Caco-2 (cell line): ENCODE results near the gene APOLD1. TPM values are rescaled to one million over a fixed set of nuclear protein-coding genes. Genes with fewer than 3 reads are reported as not detected.

ENCODE experiments used
- BruUV-seq: library from RNA; stranded (reverse); fragments of 400-500 nt; replicated peaks from 2 replicates; lab custom pipeline; 2021; lab: Mats Ljungman, UMichigan
- CTCF ChIA-PET: fragments of 300-600 bp; sonication (Branson Sonifier 250); formaldehyde crosslinking; loops from one replicate; lab custom pipeline; 2022; ENCODE audit warnings: antibody characterized with exemption; lab: Charles Lee
- POLR2A ChIA-PET: fragments of 300-600 bp; sonication (Branson Sonifier 250); formaldehyde crosslinking; loops from one replicate; lab custom pipeline; 2022; ENCODE audit warnings: antibody characterized with exemption; lab: Charles Lee
- DNase-seq, 2 experiments: peaks; one replicate each; pipeline versions ENCODE4 v3.0.0 to v3.0.0-alpha.2; 2020 to 2022
- H3K27me3 ChIP-seq: replicated peaks from 2 replicates; pipeline ENCODE4 v1.6.0; 2011; ENCODE audit warnings: low read length; ENCODE audit not compliant: control insufficient read depth, insufficient read depth
- H3K36me3 ChIP-seq: 2 replicates; pipeline ENCODE4 v1.5.1; 2011; ENCODE audit warnings: low read length; ENCODE audit not compliant: control insufficient read depth, insufficient read depth
- H3K4me1 ChIP-seq: fragments of 250-450 bp; sonication (Bioruptor Pico); 2 replicates; pipeline ENCODE4 v1.5.1; 2020; ENCODE audit warnings: mild to moderate bottlenecking
- H3K4me3 ChIP-seq: 2 replicates; pipeline ENCODE4 v1.5.1; 2011; ENCODE audit warnings: low read depth, mild to moderate bottlenecking, control low read depth, low read length
- H3K9me3 ChIP-seq: fragments of 250-450 bp; sonication (Bioruptor Pico); 2 replicates; pipeline ENCODE4 v1.5.1; 2020; ENCODE audit warnings: mild to moderate bottlenecking, moderate library complexity
- H3K27ac Mint-ChIP-seq: one replicate; pipeline ENCODE4 v1.8.0; 2022; ENCODE audit warnings: mixed read lengths; ENCODE audit not compliant: unreplicated experiment
- H3K27me3 Mint-ChIP-seq: one replicate; pipeline ENCODE4 v1.8.0; 2022; ENCODE audit warnings: mixed read lengths; ENCODE audit not compliant: insufficient read depth, unreplicated experiment
- H3K36me3 Mint-ChIP-seq: one replicate; pipeline ENCODE4 v1.8.0; 2022; ENCODE audit warnings: mild to moderate bottlenecking, mixed read lengths; ENCODE audit not compliant: insufficient read depth, unreplicated experiment
- H3K4me1 Mint-ChIP-seq: one replicate; pipeline ENCODE4 v1.8.0; 2022; ENCODE audit warnings: low read depth, mixed read lengths; ENCODE audit not compliant: unreplicated experiment
- H3K4me3 Mint-ChIP-seq: one replicate; pipeline ENCODE4 v1.8.0; 2022; ENCODE audit warnings: mild to moderate bottlenecking, moderate library complexity, mixed read lengths; ENCODE audit not compliant: unreplicated experiment
- H3K9me3 Mint-ChIP-seq: one replicate; pipeline ENCODE4 v1.8.0; 2022; ENCODE audit warnings: mixed read lengths; ENCODE audit not compliant: unreplicated experiment
- CTCF ChIP-seq, 2 experiments: fragments of 200-600 bp in 1 of 2; IDR thresholded peaks; 1 replicate in 1 of 2; 2 replicates in 1 of 2; pipeline versions ENCODE4 v1.5.1 to v1.8.0; 2011 to 2022; ENCODE audit warnings: antibody characterized with exemption in 1 of 2, control low read depth in 1 of 2, inconsistent platforms in 1 of 2, low read depth in 1 of 2, low read length in 1 of 2, mild to moderate bottlenecking in 1 of 2, moderate library complexity in 1 of 2; ENCODE audit not compliant: insufficient read depth in 1 of 2, severe bottlenecking in 1 of 2, unreplicated experiment in 1 of 2
- intact Hi-C: fragments of 100-400 bp; cut with micrococcal nuclease; formaldehyde crosslinking; loops from one replicate; pipeline ENCODE4 v1.10.0; 2022; ENCODE audit not compliant: unreplicated experiment
- total RNA-seq: library from RNA; stranded (reverse); gene quantifications from 2 replicates; pipeline ENCODE4 v1.2.3, GENCODE V29; 2022

The APOLD1 gene
- total RNA-seq, 1 experiment from 2014 or later = 4.1 TPM

GRCh38 chr12:12821975-12822374 lies 36.5 kb downstream of the APOLD1 start:
- H3K36me3 Mint-ChIP-seq = peaks cover 69% of the 10 kb centered on the region
- Histone ChIP-seq H3K36me3 (peaks cover 5% of the 10 kb centered on the region), H3K9me3 (no peaks in the 10 kb centered on the region), H3K4me1 (peaks cover 70% of the 10 kb centered on the region), H3K4me3 (no peak overlapping the region), H3K27me3 (no peaks in the 10 kb centered on the region)
- intact Hi-C loops = no loop called here
- BruUV-seq = no TSS peak
- H3K4me3 Mint-ChIP-seq = no peak overlapping the region
- ChIA-PET CTCF (no interaction called here), POLR2A (no interaction called here)
- no peak for DNase-seq
- TF ChIP-seq CTCF (IDR thresholded peaks at IDR 0.05; ENCODE audit: insufficient read depth in 1 of 2, low read depth in 1 of 2, low read length in 1 of 2, severe bottlenecking in 1 of 2, unreplicated experiment in 1 of 2) = no peak
- peaks cover 44% of the 10 kb centered on the region for H3K4me1 Mint-ChIP-seq
- no peaks in the 10 kb centered on the region for H3K9me3 Mint-ChIP-seq
- no peaks in the 10 kb centered on the region for H3K27me3 Mint-ChIP-seq
- H3K27ac Mint-ChIP-seq = no peak overlapping the region

GRCh38 chr12:12822886-12823285 lies 37.4 kb downstream of the APOLD1 start:
- H3K36me3 Mint-ChIP-seq = peaks cover 78% of the 10 kb centered on the region

GRCh38 chr12:12823300-12823699 lies 37.8 kb downstream of the APOLD1 start:
- BruUV-seq = no TSS peak
- DNase-seq = peak in 1 of 2 experiments; percentile 45
- Histone ChIP-seq H3K4me3 (no peak overlapping the region), H3K36me3 (peaks cover 9% of the 10 kb centered on the region), H3K27me3 (no peaks in the 10 kb centered on the region), H3K9me3 (no peaks in the 10 kb centered on the region), H3K4me1 (peaks cover 69% of the 10 kb centered on the region)
- Mint-ChIP-seq H3K4me3 (no peak overlapping the region), H3K27me3 (no peaks in the 10 kb centered on the region), H3K4me1 (peaks cover 44% of the 10 kb centered on the region), H3K27ac (peak overlapping the region; percentile 47), H3K36me3 (peaks cover 82% of the 10 kb centered on the region), H3K9me3 (no peaks in the 10 kb centered on the region)
- ChIA-PET POLR2A (no interaction called here), CTCF (interaction anchor here (0.5 kb wide), 1 partner anchor 69 kb away, joined by 4 read pairs; no protein-coding TSS in a partner anchor)
- intact Hi-C loops = loop anchor here (1.0 kb wide), 1 partner anchor 49 kb away; no protein-coding TSS in a partner anchor
- no peak for TF ChIP-seq CTCF (IDR thresholded peaks at IDR 0.05; ENCODE audit: insufficient read depth in 1 of 2, low read depth in 1 of 2, low read length in 1 of 2, severe bottlenecking in 1 of 2, unreplicated experiment in 1 of 2)

More at GRCh38 chr12:12822886-12823285, 37.4 kb downstream of the APOLD1 start:
- no peak for DNase-seq
- intact Hi-C loops = loop anchor here (1.0 kb wide), 1 partner anchor 49 kb away; no protein-coding TSS in a partner anchor
- Mint-ChIP-seq H3K27ac (peak overlapping the region; percentile 47), H3K27me3 (no peaks in the 10 kb centered on the region), H3K4me3 (no peak overlapping the region), H3K4me1 (peaks cover 44% of the 10 kb centered on the region), H3K9me3 (no peaks in the 10 kb centered on the region)
- Histone ChIP-seq H3K4me1 (peaks cover 70% of the 10 kb centered on the region), H3K9me3 (no peaks in the 10 kb centered on the region), H3K27me3 (no peaks in the 10 kb centered on the region), H3K4me3 (no peak overlapping the region), H3K36me3 (peaks cover 9% of the 10 kb centered on the region)
- TF ChIP-seq CTCF (IDR thresholded peaks at IDR 0.05; ENCODE audit: insufficient read depth in 1 of 2, low read depth in 1 of 2, low read length in 1 of 2, severe bottlenecking in 1 of 2, unreplicated experiment in 1 of 2) = no peak
- BruUV-seq = no TSS peak
- ChIA-PET CTCF (no interaction called here), POLR2A (no interaction called here)
